ENCODE data around the gene RHOF. TPM values are rescaled to one million over a fixed set of nuclear protein-coding genes. Genes with fewer than 3 reads are reported as not detected.

RHOF gene
- total RNA-seq, 1 donor from 2014 or later: 47.7 TPM

GRCh38 chr12:121823101-121823726 lies 29.7 kb upstream of the RHOF start:
- DNase-seq (ENCODE audit: missing footprints) (peak; percentile 42), ATAC-seq (no peak)
- intact Hi-C loops (cut with DNase I): no loop called here

- intact Hi-C loops (cut with DNase I): no loop called here
- DNase-seq (ENCODE audit: missing footprints) (peak; percentile 28), ATAC-seq (no peak)
Observed at GRCh38 chr12:121822393-121823100, 29.1 kb upstream of the RHOF start.

GRCh38 chr12:121820056-121820455 lies 26.6 kb upstream of the RHOF start:
- ATAC-seq: no peak
- intact Hi-C loops (cut with DNase I): no loop called here
- no peak for DNase-seq (ENCODE audit: missing footprints)

GRCh38 chr12:121819212-121819949 lies 25.9 kb upstream of the RHOF start:
- ATAC-seq (no peak), DNase-seq (ENCODE audit: missing footprints) (no peak)
- intact Hi-C loops (cut with DNase I): no loop called here

GRCh38 chr12:121817648-121818043 lies 24.2 kb upstream of the RHOF start:
- DNase-seq (ENCODE audit: missing footprints) (no peak), ATAC-seq (no peak)
- intact Hi-C loops (cut with DNase I): no loop called here

- ATAC-seq: no peak
- DNase-seq (ENCODE audit: missing footprints): no peak
- intact Hi-C loops (cut with DNase I): no loop called here
Observed at GRCh38 chr12:121816925-121817647, 23.6 kb upstream of the RHOF start.

GRCh38 chr12:121815263-121815662 lies 21.8 kb upstream of the RHOF start:
- intact Hi-C loops (cut with DNase I): no loop called here
- ATAC-seq (no peak), DNase-seq (ENCODE audit: missing footprints) (no peak)

GRCh38 chr12:121814429-121815119 lies 21.1 kb upstream of the RHOF start:
- intact Hi-C loops (cut with DNase I): no loop called here
- DNase-seq (ENCODE audit: missing footprints) (peak; percentile 53), ATAC-seq (no peak)

- peak; percentile 41 for DNase-seq (ENCODE audit: missing footprints)
- intact Hi-C loops (cut with DNase I): loop anchor here (2.0 kb wide), 1 partner anchor 37 kb away; no protein-coding TSS in a partner anchor
- no peak for ATAC-seq
Observed at GRCh38 chr12:121813951-121814350, 20.5 kb upstream of the RHOF start.

- no peak for DNase-seq (ENCODE audit: missing footprints)
- intact Hi-C loops (cut with DNase I): loop anchor here (1.0 to 2.0 kb wide), 2 partner anchors 18 to 36 kb away; no protein-coding TSS in a partner anchor
- ATAC-seq: no peak
Observed at GRCh38 chr12:121812921-121813896, 19.7 kb upstream of the RHOF start.

- ATAC-seq: peak; percentile 88
- intact Hi-C loops (cut with DNase I): loop anchor here (1.0 to 2.0 kb wide), 2 partner anchors 17 to 36 kb away; no protein-coding TSS in a partner anchor
Observed at GRCh38 chr12:121812320-121812871, 18.9 kb upstream of the RHOF start.

GRCh38 chr12:121811434-121812319 lies 18.2 kb upstream of the RHOF start:
- intact Hi-C loops (cut with DNase I): loop anchor here (1.0 to 2.0 kb wide), 2 partner anchors 16 to 35 kb away; no protein-coding TSS in a partner anchor
- DNase-seq (ENCODE audit: missing footprints) (peak; percentile 89), ATAC-seq (peak; percentile 89)

More at GRCh38 chr12:121812320-121812871, 18.9 kb upstream of the RHOF start:
- DNase-seq (ENCODE audit: missing footprints): peak; percentile 90

- ATAC-seq (no peak), DNase-seq (ENCODE audit: missing footprints) (no peak)
- intact Hi-C loops (cut with DNase I): no loop called here
Observed at GRCh38 chr12:121810833-121811433, 17.4 kb upstream of the RHOF start.

- intact Hi-C loops (cut with DNase I): no loop called here
- DNase-seq (ENCODE audit: missing footprints) (no peak), ATAC-seq (no peak)
Observed at GRCh38 chr12:121810234-121810817, 16.8 kb upstream of the RHOF start.

- no peak for ATAC-seq
- intact Hi-C loops (cut with DNase I): no loop called here
- no peak for DNase-seq (ENCODE audit: missing footprints)
Observed at GRCh38 chr12:121809712-121810116, 16.2 kb upstream of the RHOF start.

Measured in Right ventricle myocardium inferior (tissue), 1 donor.